ENCODE measurements around the gene BTBD10.

DNA sequence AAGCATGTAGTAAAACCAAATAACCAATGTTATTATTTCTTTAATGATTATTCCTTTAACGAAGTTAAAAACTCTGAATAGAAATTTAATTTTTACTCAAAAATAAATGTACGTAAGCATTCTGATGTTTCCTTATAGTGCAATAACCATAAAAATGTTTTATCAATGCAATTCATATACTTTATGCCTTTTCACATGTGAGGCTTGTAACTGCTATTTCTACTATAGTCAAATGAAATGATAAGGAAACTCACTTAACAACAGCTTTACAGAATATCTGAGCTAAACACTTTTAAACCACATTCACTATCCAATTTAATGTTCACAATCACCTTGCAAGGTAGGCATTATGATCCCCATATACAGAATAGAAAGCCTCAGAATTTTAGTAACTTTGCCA is 17.4 kb downstream of the BTBD10 start:
- TF ChIP-seq GATA2 (IDR thresholded peaks at IDR 0.05; ENCODE audit: low read depth, low read length) (no peak), GATA3 (IDR thresholded peaks at IDR 0.05; ENCODE audit: low read depth, low read length) (no peak)
